Inferior parietal cortex (tissue), 1 donor: ENCODE measurements around the gene RAPGEF3.

Experiments
- DNase-seq: peaks from one replicate; pipeline ENCODE4 v3.0.0-alpha.2; 2016; ENCODE audit errors: extremely low spot score

RAPGEF3 gene

GRCh38 chr12:47755655-47756562 is 2.8 kb downstream of the RAPGEF3 start:
- no peak for DNase-seq

- no peak for DNase-seq
These were observed 3.8 kb downstream of the RAPGEF3 start for GRCh38 chr12:47754881-47755280.

GRCh38 chr12:47754126-47754525 is 4.6 kb downstream of the RAPGEF3 start:
- DNase-seq, result no peak

GRCh38 chr12:47753021-47754001 is 5.4 kb downstream of the RAPGEF3 start:
- DNase-seq, result no peak

- no peak for DNase-seq
These were observed 6.1 kb downstream of the RAPGEF3 start for GRCh38 chr12:47752552-47752951.

GRCh38 chr12:47752121-47752520 is 6.6 kb downstream of the RAPGEF3 start:
- DNase-seq, result no peak

- no peak for DNase-seq
These were observed 7.1 kb downstream of the RAPGEF3 start for GRCh38 chr12:47751561-47751960.

GRCh38 chr12:47750916-47751470 is 7.7 kb downstream of the RAPGEF3 start:
- DNase-seq, result no peak

- no peak for DNase-seq
These were observed 8.4 kb downstream of the RAPGEF3 start for GRCh38 chr12:47750229-47750798.

- DNase-seq, result no peak
These were observed 9.8 kb downstream of the RAPGEF3 start for GRCh38 chr12:47748899-47749298.

GRCh38 chr12:47748507-47748828 is 10.2 kb downstream of the RAPGEF3 start:
- DNase-seq, result no peak

- no peak for DNase-seq
These were observed 10.8 kb downstream of the RAPGEF3 start for GRCh38 chr12:47747596-47748506.

GRCh38 chr12:47747126-47747525 is 11.6 kb downstream of the RAPGEF3 start:
- DNase-seq, result no peak

GRCh38 chr12:47746523-47746922 is 12.2 kb downstream of the RAPGEF3 start:
- DNase-seq, result no peak

GRCh38 chr12:47746073-47746472 is 12.6 kb downstream of the RAPGEF3 start:
- DNase-seq, result no peak

- no peak for DNase-seq
These were observed 13.1 kb downstream of the RAPGEF3 start for GRCh38 chr12:47745485-47746041.

- no peak for DNase-seq
These were observed 13.8 kb downstream of the RAPGEF3 start for GRCh38 chr12:47744778-47745436.

- DNase-seq, result no peak
These were observed 14.6 kb downstream of the RAPGEF3 start for GRCh38 chr12:47744005-47744651.

GRCh38 chr12:47743311-47743860 is 15.3 kb downstream of the RAPGEF3 start:
- DNase-seq, result no peak
